ENCODE measurements around the gene DDX23. TPM values are rescaled to one million over a fixed set of nuclear protein-coding genes. Genes with fewer than 3 reads are reported as not detected.

The DDX23 gene
- total RNA-seq, 1 experiment from 2014 or later: 151 TPM

- no peaks in the 10 kb centered on the region for H3K4me1 ChIP-seq
- Mint-ChIP-seq H3K4me3 (ENCODE audit: unreplicated experiment) (no peak overlapping the region), H3K27ac (ENCODE audit: unreplicated experiment) (no peak overlapping the region), H3K9me3 (ENCODE audit: unreplicated experiment) (no peaks in the 10 kb centered on the region), H3K27me3 (ENCODE audit: insufficient read depth, unreplicated experiment) (no peaks in the 10 kb centered on the region), H3K4me1 (ENCODE audit: low read depth, unreplicated experiment) (no peaks in the 10 kb centered on the region), H3K36me3 (ENCODE audit: insufficient read depth, unreplicated experiment) (peaks cover 9% of the 10 kb centered on the region)
- no peaks in the 10 kb centered on the region for H3K27me3 ChIP-seq (replicated peaks; ENCODE audit: control insufficient read depth, insufficient read depth, low read length)
- intact Hi-C loops (cut with micrococcal nuclease; ENCODE audit: unreplicated experiment): no loop called here
- no peaks in the 10 kb centered on the region for H3K36me3 ChIP-seq (ENCODE audit: control insufficient read depth, insufficient read depth, low read length)
- H3K4me3 ChIP-seq (ENCODE audit: low read depth, low read length): no peak overlapping the region
- no peak for DNase-seq
- TF ChIP-seq CTCF (IDR thresholded peaks at IDR 0.05; ENCODE audit: insufficient read depth in 1 of 2, low read depth in 1 of 2, low read length in 1 of 2, severe bottlenecking in 1 of 2, unreplicated experiment in 1 of 2): no peak
- ChIA-PET CTCF (no interaction called here), POLR2A (no interaction called here)
- BruUV-seq (replicated peaks): no TSS peak
- H3K9me3 ChIP-seq: no peaks in the 10 kb centered on the region
Observed at GRCh38 chr12:48803675-48804074, 48.3 kb downstream of the DDX23 start.

- peaks cover 3% of the 10 kb centered on the region; the same call in 1 of the 2 replicates for H3K4me1 ChIP-seq
- H3K27me3 Mint-ChIP-seq (ENCODE audit: insufficient read depth, unreplicated experiment): no peaks in the 10 kb centered on the region
- TF ChIP-seq CTCF (IDR thresholded peaks at IDR 0.05; ENCODE audit: insufficient read depth in 1 of 2, low read depth in 1 of 2, low read length in 1 of 2, severe bottlenecking in 1 of 2, unreplicated experiment in 1 of 2): no peak
- H3K36me3 Mint-ChIP-seq (ENCODE audit: insufficient read depth, unreplicated experiment): peaks cover 6% of the 10 kb centered on the region
- H3K27me3 ChIP-seq (replicated peaks; ENCODE audit: control insufficient read depth, insufficient read depth, low read length): no peaks in the 10 kb centered on the region
- no peak for DNase-seq
- no peaks in the 10 kb centered on the region for H3K4me1 Mint-ChIP-seq (ENCODE audit: low read depth, unreplicated experiment)
- intact Hi-C loops (cut with micrococcal nuclease; ENCODE audit: unreplicated experiment): no loop called here
- POLR2A ChIA-PET: no interaction called here
- H3K27ac Mint-ChIP-seq (ENCODE audit: unreplicated experiment): no peak overlapping the region
- no peak overlapping the region for H3K4me3 Mint-ChIP-seq (ENCODE audit: unreplicated experiment)
- H3K4me3 ChIP-seq (ENCODE audit: low read depth, low read length): no peak overlapping the region
- no peaks in the 10 kb centered on the region for H3K36me3 ChIP-seq (ENCODE audit: control insufficient read depth, insufficient read depth, low read length)
- H3K9me3 Mint-ChIP-seq (ENCODE audit: unreplicated experiment): no peaks in the 10 kb centered on the region
- no TSS peak for BruUV-seq (replicated peaks)
- no peaks in the 10 kb centered on the region for H3K9me3 ChIP-seq
- CTCF ChIA-PET: interaction anchor here (0.6 to 1.1 kb wide), 3 partner anchors 52 to 123 kb away, joined by 3 to 5 read pairs (median 3); no protein-coding TSS in a partner anchor
Observed at GRCh38 chr12:48800971-48801370, 51.0 kb downstream of the DDX23 start.

- H3K4me1 ChIP-seq: peaks cover 6% of the 10 kb centered on the region
- BruUV-seq (replicated peaks): no TSS peak
- H3K36me3 Mint-ChIP-seq (ENCODE audit: insufficient read depth, unreplicated experiment): peaks cover 6% of the 10 kb centered on the region
- no peaks in the 10 kb centered on the region for H3K9me3 Mint-ChIP-seq (ENCODE audit: unreplicated experiment)
- H3K4me1 Mint-ChIP-seq (ENCODE audit: low read depth, unreplicated experiment): no peaks in the 10 kb centered on the region
- ChIA-PET POLR2A (interaction anchor here (0.6 to 0.7 kb wide), 2 partner anchors 11 to 21 kb away, joined by 3 to 4 read pairs; no protein-coding TSS in a partner anchor), CTCF (interaction anchor here (1.1 kb wide), 1 partner anchor 122 kb away, joined by 3 read pairs; no protein-coding TSS in a partner anchor)
- H3K4me3 Mint-ChIP-seq (ENCODE audit: unreplicated experiment): no peak overlapping the region
- no peak overlapping the region for H3K27ac Mint-ChIP-seq (ENCODE audit: unreplicated experiment)
- H3K36me3 ChIP-seq (ENCODE audit: control insufficient read depth, insufficient read depth, low read length): no peaks in the 10 kb centered on the region
- no peaks in the 10 kb centered on the region for H3K27me3 Mint-ChIP-seq (ENCODE audit: insufficient read depth, unreplicated experiment)
- H3K27me3 ChIP-seq (replicated peaks; ENCODE audit: control insufficient read depth, insufficient read depth, low read length): no peaks in the 10 kb centered on the region
- no peak for DNase-seq
- TF ChIP-seq CTCF (IDR thresholded peaks at IDR 0.05; ENCODE audit: insufficient read depth in 1 of 2, low read depth in 1 of 2, low read length in 1 of 2, severe bottlenecking in 1 of 2, unreplicated experiment in 1 of 2): no peak
- H3K4me3 ChIP-seq (ENCODE audit: low read depth, low read length): no peak overlapping the region
- intact Hi-C loops (cut with micrococcal nuclease; ENCODE audit: unreplicated experiment): no loop called here
- H3K9me3 ChIP-seq: no peaks in the 10 kb centered on the region
Observed at GRCh38 chr12:48800457-48800856, 51.5 kb downstream of the DDX23 start.
